Measurements from ENCODE around the gene SPATA6.
"Not testable (repeated sequence)": the region's sequence is repeated elsewhere in the genome, so short reads cannot be mapped to it uniquely, and the experiment has no call there.

GRCh38 chr1:48437379-48437778 is 34.6 kb downstream of the SPATA6 start:
- not testable (repeated sequence) for TF ChIP-seq ZSCAN20 (CRISPR knock-in tag; IDR thresholded peaks at IDR 0.05; ENCODE audit: borderline replicate concordance); ZNF292 (CRISPR knock-in tag; IDR thresholded peaks at IDR 0.05; ENCODE audit: borderline replicate concordance, low read depth); STAT5B (CRISPR knock-in tag; IDR thresholded peaks at IDR 0.05); IKZF1 (IDR thresholded peaks at IDR 0.05); DPF2 (CRISPR knock-in tag; IDR thresholded peaks at IDR 0.05; ENCODE audit: borderline replicate concordance, low read depth); HCFC1 (IDR thresholded peaks at IDR 0.05; ENCODE audit: low read depth, low read length); ZNF552 (CRISPR knock-in tag; IDR thresholded peaks at IDR 0.05; ENCODE audit: borderline replicate concordance); CEBPZ (IDR thresholded peaks at IDR 0.05; ENCODE audit: low read length); CREM (IDR thresholded peaks at IDR 0.05); CREM (CRISPR knock-in tag; IDR thresholded peaks at IDR 0.05)
- TF ChIP-seq, protein P1, sequence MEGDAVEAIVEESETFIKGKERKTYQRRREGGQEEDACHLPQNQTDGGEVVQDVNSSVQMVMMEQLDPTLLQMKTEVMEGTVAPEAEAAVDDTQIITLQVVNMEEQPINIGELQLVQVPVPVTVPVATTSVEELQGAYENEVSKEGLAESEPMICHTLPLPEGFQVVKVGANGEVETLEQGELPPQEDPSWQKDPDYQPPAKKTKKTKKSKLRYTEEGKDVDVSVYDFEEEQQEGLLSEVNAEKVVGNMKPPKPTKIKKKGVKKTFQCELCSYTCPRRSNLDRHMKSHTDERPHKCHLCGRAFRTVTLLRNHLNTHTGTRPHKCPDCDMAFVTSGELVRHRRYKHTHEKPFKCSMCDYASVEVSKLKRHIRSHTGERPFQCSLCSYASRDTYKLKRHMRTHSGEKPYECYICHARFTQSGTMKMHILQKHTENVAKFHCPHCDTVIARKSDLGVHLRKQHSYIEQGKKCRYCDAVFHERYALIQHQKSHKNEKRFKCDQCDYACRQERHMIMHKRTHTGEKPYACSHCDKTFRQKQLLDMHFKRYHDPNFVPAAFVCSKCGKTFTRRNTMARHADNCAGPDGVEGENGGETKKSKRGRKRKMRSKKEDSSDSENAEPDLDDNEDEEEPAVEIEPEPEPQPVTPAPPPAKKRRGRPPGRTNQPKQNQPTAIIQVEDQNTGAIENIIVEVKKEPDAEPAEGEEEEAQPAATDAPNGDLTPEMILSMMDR (CRISPR knock-in tag; IDR thresholded peaks at IDR 0.05): not testable (repeated sequence)

All from HepG2 (cell line).